Left colon (tissue), 2 donors: Measurements from ENCODE around the gene PRPF40B. TPM values are rescaled to one million over a fixed set of nuclear protein-coding genes. Genes with fewer than 3 reads are reported as not detected.

Source experiments
- ATAC-seq: fragments of 200-7000 bp; cut with Tn5 transposase; one replicate; pipeline ENCODE4 v1.9.1; 2020; ENCODE audit warnings: mild to moderate bottlenecking, moderate library complexity
- DNase-seq, 2 donors: peaks; one replicate each; pipeline ENCODE4 v3.0.0-alpha.2; 2020
- intact Hi-C, 2 donors: fragments of 100-400 bp; cut with DNase I in 1 of 2; cut with micrococcal nuclease in 1 of 2; formaldehyde crosslinking; loops; one replicate each; pipeline versions ENCODE4 v1.11.2 to v1.14.0; 2022; cut with DNase I, micrococcal nuclease
- total RNA-seq, 2 donors: library from RNA; stranded (reverse); fragmentation: NEBNext Ultra II Directional; extraction: Animal tissue kit (Norgen Biotek cat#: 25700); gene quantifications; one replicate each; pipeline ENCODE4 v1.2.1, GENCODE V29; 2021
- donor health status: DM: no; HTN: no; CAD: no.
- donor health status: DM: yes; HTN: yes; CAD: no.

PRPF40B gene
- total RNA-seq, 2 donors from 2014 or later = 12.6 to 13.6 TPM

DNA sequence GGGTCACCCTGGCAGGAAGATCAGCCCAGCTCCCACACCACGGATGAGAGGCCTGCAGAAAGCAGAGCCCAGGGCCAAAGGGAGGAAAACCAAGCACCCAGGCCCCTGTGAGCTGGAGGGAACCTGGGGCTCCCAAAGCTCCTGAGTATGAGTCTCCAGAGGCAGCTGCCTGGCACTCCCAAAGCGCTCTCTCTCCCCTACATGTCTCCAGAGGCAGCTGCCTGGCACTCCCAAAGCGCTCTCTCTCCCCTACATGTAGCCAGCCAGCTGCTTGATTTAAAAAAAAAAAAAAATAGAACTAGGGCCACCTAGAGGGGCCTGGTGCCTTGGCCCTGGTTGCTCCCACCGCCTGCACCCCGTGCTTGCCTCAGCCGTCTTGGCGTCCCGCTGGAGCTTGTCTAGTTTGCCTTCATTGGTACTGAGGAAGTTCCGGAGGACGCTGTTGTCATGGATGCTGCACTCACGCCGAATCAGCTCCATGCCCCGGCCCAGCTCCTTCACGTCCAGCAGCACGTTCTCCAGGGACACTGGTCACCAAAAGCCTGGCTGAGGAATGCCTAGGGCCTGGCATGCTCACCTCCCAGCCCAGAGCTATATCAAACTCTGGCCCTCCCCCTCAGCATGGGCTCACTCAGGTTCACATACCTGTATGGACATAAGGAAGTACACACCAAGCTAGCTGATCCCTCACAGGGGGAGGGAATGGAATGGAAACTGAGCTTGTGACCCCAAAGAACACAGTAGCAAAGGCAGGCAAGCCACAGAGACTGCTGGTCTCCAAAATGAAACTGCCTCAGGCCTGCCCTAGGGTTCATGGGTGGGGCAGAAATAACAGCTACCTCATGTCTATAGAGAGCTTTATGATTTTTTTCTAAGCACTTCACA, 24.7 kb downstream of the PRPF40B start:
- intact Hi-C loops = loop anchor here in 1 of 2 donors (5.0 kb wide), 1 partner anchor 59 kb away; the partner anchor contains the start of gene FMNL3
- ATAC-seq (peak; percentile 62), DNase-seq (no peak)

DNA sequence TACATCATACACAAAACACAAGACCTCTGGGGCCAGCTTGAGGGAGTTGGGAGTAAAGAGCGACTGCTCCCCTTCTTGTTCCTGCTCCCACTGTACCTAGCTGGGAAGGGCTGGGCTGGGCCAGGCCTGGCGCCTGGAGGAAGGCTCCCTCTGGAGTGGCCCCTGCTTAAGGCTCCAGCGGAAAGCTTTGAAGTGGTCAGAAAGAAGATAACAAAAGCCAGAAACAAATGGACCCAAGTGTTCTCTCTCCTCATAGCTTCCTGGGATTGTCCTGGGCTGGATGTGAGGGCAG, 25.3 kb downstream of the PRPF40B start:
- DNase-seq (no peak), ATAC-seq (no peak)
- intact Hi-C loops = loop anchor here in 1 of 2 donors (5.0 kb wide), 1 partner anchor 59 kb away; the partner anchor contains the start of gene FMNL3

DNA sequence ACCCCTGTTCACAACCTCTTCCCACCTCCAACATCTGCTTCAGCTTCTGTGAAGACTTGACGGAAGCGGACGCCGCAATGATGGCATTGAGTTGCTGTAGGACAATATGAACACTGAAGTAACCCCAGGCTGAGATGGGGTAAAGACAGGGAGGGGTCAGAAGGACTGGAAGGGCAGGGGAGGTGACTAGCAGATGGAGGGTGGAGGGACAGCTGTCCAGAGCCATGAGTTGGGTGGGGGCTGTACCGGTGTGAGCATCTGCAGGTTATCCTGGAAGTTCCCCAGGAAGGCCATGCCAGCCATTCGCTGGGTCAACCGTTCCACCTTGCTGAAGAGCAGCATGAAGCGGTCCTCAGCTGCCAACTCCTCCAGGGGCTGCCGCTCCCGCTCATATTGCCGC, 26.1 kb downstream of the PRPF40B start:
- ATAC-seq (no peak), DNase-seq (no peak)
- intact Hi-C loops = loop anchor here in 1 of 2 donors (5.0 kb wide), 1 partner anchor 58 kb away; the partner anchor contains the start of gene FMNL3

DNA sequence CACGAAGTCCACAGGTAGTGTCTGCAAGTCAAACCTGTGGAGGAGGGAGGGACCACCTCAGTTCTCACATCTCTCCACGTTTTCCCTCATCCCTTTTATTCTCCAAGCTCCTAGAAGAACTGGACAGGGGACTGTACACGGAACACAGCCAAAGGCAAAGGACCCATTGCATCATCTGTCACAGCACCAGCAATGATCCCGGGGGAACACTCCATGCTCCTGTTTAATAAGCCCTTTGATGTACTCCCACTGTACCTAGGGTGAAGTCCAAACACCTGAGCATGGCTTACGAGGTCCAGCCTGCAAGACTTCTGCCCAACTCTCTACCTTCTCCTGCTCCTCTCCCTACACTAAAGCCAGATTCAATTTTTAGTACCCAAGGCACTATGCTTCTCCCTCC, 26.5 kb downstream of the PRPF40B start:
- ATAC-seq (no peak), DNase-seq (no peak)
- intact Hi-C loops = loop anchor here in 1 of 2 donors (5.0 kb wide), 1 partner anchor 57 kb away; the partner anchor contains the start of gene FMNL3

DNA sequence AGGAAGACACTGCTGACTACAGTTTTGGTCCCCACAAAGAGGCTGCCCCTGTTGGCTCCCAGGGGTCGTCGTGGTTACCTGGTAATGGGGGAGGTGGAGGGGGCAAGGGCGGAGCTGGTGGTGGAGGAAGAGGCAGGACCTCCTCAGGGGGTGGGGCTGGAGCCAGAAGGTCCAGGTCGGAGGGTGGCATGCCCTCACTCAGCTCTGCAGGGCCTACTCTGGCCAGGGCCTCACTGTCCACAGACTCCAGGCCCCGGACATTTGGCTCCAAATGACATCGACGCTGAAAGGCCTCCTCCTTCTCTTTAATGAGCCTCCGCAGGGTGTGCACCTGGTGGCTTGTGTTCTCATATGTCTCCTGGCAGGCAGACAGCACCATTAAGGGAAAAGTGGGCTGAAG, 28.5 kb downstream of the PRPF40B start:
- intact Hi-C loops = no loop called here
- no peak for ATAC-seq
- no peak for DNase-seq

DNA sequence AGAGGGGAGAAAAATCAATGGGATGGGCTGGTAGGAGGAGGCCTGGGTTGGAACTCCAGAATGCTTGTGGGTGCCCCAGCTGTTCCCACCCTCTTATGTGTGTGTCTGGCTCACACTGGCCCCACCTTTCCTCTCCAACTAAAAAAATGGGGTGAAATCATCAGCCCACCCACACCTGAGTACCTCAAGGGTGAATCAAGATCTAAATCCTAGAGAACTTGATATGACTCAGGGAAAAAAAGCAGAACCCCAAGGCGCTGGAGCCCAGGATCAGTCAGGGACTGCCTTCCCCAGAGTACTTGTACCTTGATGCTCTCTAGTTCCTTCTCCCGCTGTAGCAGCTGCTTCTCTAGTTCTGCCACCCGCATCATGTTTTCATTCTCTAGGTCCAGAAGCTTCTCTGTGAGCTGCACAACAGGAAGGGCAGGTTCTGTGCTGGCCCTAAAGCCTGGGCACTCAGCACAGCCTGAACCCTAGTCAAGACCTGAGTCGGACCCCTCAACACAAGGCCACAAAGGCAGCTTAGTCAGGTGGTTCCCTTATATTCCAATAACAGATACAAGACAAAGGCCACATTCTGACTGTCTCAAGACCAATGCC, 29.7 kb downstream of the PRPF40B start:
- intact Hi-C loops = no loop called here
- DNase-seq = no peak
- no peak for ATAC-seq

DNA sequence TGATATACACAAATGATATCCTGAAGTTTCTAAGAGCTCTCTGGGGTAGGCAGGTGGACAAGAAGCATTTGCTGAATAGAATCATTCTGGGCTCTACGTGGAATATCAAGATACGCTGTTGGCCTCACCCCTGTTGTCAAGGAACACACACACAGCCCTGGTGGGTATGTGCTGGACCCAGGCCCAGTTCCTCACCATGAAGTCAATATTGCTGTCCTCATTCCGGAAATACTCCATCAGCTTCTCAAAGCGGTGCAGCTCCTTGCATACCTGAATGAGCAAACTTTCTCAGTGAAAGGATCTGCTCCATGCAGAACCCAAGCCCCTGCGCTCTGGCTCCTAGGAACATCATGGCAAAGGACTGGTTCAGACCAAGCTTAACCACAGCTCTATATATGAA, 31.4 kb downstream of the PRPF40B start:
- DNase-seq = no peak
- intact Hi-C loops = no loop called here
- no peak for ATAC-seq

DNA sequence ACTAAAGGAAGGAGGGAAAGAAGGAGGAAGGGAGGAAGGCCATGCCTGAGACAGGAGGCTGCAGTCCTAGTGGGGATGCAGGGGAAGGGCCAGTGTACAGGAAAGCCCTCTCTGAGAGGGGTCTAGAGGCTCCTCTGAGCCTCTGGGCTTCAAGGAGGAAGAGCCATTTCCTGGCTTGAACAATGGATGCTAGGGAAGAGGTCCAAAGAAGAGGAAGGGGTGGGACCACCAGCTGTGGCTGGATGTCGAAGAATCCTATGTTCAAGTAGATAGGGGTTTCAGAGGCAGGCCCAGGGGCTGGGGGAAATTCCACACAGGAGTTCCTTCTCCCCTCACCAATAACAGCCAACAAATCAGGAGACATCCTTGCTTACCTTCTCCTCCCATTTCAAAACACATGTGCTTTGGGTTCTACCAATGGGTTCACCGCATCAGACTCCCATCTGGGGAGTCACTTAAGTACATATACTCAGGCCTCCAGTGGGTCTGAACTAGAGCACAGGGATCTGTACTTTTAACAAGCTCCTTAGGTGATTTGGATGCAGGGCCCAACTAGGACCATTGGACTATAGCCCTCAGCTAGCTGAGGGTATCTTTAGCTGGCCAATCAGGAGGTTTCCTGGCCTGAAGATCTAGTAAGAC, 32.4 kb downstream of the PRPF40B start:
- DNase-seq = no peak
- no peak for ATAC-seq
- intact Hi-C loops = no loop called here

DNA sequence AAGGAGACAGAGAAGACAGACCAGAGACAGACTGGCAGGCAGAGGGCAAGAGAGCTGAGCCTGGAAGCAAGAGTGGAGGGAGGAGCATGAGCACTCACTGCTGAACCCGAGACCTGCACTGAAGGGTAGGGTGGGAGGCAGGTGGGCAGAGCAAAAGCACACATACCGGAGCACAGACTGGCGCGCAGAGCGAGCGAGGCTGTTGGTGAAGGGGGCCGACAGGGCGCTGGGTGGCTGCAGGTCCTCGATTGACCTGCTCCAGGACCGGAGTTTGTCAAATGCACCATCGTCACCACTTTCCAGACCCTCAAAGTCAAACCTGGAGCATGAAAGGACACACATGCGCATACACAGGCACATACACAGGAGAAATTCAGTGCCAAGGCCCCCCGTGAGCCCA, 34.9 kb downstream of the PRPF40B start:
- DNase-seq = no peak
- intact Hi-C loops = no loop called here
- ATAC-seq = no peak

DNA sequence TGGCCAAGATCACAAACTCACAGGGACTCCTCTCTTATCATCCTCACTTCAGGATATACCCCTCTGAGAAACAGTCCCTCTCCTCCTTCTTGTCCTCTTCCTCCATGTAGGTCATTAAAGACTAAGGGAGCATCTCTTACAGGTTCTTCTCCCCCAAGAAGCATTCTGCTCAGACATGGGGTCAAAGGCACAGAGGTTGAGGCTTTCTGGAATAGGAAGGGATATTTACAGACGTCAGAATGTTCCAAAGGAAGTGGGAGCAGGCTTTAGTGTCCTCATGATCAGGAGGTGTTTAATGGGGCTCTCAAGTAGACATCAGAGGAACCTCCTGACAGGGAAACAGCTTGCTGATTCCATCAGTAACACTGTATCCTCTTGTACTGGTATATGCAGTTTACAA, 36.4 kb downstream of the PRPF40B start:
- ATAC-seq = no peak
- DNase-seq = no peak
- intact Hi-C loops = no loop called here

DNA sequence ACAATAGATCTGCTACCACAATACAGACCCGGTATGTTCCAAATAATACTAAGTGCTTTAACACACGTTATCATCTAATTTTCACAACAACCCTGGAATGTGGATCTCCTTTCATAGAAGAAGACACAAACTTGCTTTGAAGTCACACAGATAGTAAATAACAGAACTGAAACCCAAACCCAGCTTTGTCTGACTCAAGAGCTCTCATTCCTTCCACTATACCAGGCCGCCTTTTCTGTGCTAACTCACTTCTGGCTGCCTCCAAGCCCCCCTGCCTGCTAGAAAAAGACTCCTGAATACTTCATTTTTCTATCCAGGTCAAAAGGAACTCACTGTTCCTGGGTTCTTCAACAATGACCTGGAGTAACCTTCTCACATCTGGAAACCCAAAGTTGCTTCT, 37.8 kb downstream of the PRPF40B start:
- ATAC-seq (no peak), DNase-seq (no peak)
- intact Hi-C loops = no loop called here

DNA sequence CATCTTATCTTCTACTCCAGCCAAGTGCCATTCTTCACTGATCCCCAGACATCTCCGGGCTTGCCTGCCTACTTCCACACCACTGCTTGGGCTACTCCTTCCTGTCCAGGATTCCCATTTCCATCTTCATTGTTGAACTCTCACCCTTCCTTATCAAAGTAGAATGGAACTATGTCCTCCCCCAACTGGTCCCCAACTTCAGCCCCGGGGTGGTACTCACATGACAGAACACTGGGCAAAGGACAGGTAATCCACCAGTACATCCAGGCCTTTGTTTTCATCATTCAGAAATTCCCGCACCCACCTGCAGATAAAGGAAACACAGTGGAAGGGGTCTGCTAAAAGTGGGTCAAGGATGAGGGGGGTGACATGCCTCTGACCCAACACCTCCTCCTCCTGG, 38.4 kb downstream of the PRPF40B start:
- ATAC-seq (no peak), DNase-seq (no peak)
- intact Hi-C loops = no loop called here

DNA sequence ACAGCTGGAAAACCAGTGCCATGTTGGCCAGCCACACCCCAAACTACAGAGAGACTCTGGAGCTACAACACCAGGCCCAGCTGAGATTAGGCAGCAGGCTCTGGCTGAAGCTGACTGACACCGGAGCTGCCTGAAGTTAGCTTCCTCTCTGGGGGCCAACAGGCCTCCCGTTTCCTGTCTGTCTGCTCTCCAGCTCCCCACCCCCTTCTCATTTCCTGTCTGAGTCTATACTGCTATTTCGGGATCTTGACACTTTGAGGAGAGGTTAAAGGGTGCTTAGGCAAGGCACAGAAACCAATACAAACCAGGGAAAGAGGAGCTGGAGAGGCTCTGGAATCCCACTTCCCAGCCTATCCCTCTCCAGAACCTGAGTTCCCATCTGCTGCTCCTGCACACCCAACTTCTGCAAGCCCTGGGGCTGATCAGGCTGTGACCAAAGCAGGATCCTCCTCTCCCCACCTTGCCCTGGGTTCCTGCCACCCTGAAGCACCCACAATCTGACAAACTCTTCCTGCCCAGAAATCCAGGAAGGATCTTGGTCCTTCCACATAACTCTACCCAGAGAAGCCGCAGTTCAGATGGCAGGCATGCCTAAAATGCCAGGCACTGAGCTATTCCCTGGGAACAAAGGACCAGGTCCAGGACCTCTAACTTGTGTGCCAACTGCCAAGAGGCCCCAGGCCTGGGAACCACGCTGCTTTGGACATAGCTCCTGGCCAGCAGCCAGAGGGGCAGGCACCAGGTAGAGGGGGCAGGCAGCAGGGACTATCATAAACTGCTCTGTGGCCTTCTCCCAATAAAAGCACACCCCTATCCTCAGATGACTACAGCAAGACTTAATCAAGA, 39.9 kb downstream of the PRPF40B start:
- peak; percentile 59 for ATAC-seq
- peak; percentile 50 to 59 for DNase-seq
- intact Hi-C loops = no loop called here

DNA sequence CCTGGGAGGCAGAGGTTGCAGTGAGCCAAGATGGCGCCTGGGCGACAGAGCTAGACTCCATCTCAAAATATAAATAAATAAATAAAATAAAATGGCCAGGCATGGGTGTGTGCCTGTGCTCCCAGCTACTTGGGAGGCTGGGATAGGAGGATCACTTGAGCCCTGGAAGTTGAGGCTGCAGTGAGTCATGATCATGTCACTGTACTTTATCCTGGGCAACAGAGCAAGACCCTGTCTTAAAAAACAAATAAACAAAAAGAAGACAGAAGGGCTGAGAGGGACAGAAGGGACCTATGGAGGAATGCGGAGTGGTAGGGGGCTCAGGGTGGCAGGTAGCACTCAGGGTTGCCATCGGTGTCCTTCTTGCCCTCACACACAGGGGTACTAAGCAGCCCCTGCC, 40.8 kb downstream of the PRPF40B start:
- intact Hi-C loops = no loop called here
- DNase-seq (no peak), ATAC-seq (no peak)

DNA sequence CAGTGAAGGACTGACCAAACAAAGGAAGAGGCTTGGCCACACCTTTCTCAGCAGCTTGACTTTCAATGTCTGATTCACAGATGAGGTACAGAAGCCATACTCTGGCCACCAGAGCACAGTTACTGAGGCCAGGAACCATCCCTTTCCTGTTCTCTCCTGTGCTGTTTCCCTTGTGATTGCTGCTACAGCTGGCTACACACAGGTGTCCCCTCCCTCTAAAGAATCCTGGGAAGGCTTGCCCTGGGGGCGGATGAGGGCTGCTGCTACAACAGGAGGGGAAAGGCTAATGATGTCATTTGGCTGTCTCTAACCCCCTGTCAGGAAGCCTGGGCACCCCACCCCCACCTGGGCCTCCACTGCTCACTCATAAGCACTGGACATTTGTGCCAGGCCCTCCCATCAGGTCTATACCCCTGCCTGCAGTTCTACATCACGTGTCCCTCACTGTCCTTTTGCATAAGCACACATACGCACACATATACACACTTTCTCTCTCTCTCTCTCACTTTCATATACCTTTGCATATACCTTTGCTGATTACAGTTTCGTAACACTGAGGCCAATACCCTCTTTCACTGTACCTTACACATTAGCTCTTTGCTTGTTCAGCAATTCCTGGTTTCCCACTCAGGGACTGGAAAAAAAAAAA, 41.4 kb downstream of the PRPF40B start:
- DNase-seq (no peak), ATAC-seq (no peak)
- intact Hi-C loops = no loop called here

DNA sequence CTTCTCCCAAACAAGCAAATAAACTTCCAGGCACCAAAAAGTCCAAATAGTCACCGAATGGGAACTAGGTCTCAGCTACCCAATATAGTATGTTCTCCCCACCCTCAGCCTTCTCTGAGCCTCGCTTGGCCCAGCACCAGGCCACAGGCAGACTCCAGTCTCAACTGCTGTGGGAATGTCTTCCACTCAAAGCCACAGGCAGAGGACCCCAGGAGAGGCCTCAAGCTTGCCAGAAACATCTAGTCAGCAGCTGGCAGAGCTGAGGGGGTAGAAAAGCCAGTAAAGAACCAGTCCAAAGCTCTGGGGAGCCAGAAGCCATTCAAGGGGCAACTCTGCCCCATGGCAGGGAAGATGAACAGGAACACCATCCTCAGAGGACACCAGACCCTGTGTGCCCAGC, 42.0 kb downstream of the PRPF40B start:
- no peak for DNase-seq
- intact Hi-C loops = no loop called here
- no peak for ATAC-seq

DNA sequence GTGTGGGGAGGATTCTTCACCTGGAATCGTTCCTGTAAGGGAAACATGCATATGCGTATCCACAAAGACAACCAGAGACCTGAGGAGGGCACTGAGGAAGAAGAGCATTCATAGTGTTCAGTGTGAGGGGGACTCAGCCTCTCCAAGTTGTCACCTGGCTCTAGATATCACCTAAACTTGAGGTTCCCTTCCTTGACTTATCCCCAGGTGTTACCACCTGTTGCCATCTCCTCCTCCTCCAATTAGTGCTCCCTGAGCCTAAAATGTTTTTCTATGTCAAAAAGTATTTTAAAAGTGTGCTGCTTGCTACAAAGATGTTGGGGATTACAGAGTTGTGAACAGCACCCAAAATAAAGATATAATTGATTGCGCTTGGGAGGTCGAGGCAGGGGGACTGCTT, 42.8 kb downstream of the PRPF40B start:
- no peak for DNase-seq
- intact Hi-C loops = no loop called here

DNA sequence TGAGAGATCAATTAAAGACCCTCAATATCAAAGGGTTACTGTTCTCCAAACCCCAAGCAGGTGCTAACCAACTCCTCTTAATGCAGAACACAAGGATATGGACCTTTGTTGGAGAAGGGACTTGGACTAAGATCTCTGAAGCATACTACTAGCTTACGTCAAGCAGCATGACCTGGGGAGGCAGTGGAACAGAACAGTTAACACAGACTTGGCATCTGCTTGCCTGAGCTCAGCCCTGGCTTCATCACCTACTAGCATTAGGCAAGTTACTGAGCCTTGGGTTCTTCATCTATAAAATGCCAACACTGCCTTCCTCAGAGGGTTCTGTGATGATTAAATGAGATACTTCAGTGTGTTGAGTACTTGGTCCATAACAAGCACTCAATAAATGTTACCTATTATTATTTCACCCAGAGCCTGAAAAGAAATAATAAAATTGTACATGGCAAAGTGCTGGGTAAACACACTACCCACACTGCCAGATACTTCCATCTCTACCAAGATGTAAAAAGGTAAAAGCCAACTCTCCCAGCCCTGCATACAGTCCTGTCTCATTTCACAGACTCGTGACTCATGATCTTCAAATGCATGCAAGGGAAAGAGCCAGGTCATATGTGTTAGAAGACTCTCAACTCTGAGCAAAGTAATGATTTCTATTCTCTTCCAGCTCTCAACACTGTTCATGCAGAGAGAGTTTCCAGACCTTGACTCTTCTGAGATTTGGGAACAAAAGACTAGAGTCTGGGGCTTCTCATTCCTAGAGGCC, 44.1 kb downstream of the PRPF40B start:
- ATAC-seq (no peak), DNase-seq (no peak)
- intact Hi-C loops = no loop called here

More for the DNA sequence above, 42.8 kb downstream of the PRPF40B start:
- no peak for ATAC-seq
